ENCODE data around the gene CLCN5.

The CLCN5 gene

GRCh38 chrX:49960061-49960460 is 37.7 kb downstream of the CLCN5 start:
- H3K36me3 Mint-ChIP-seq: no peaks in the 10 kb centered on the region
- H3K27me3 Mint-ChIP-seq: no peaks in the 10 kb centered on the region
- no peaks in the 10 kb centered on the region for H3K9me3 Mint-ChIP-seq (ENCODE audit: low read depth)
- H3K4me3 Mint-ChIP-seq: no peak overlapping the region
- H3K27ac Mint-ChIP-seq: no peak overlapping the region
- H3K4me1 Mint-ChIP-seq (ENCODE audit: low read depth): no peaks in the 10 kb centered on the region

GRCh38 chrX:49970674-49971073 is 48.3 kb downstream of the CLCN5 start:
- Mint-ChIP-seq H3K27me3 (no peaks in the 10 kb centered on the region), H3K9me3 (ENCODE audit: low read depth) (no peaks in the 10 kb centered on the region), H3K4me3 (no peak overlapping the region), H3K36me3 (peaks cover 5% of the 10 kb centered on the region), H3K4me1 (ENCODE audit: low read depth) (no peaks in the 10 kb centered on the region), H3K27ac (no peak overlapping the region)

- no peak overlapping the region for H3K4me3 Mint-ChIP-seq
- H3K36me3 Mint-ChIP-seq: peaks cover 5% of the 10 kb centered on the region
- no peaks in the 10 kb centered on the region for H3K4me1 Mint-ChIP-seq (ENCODE audit: low read depth)
- no peaks in the 10 kb centered on the region for H3K27me3 Mint-ChIP-seq
- no peak overlapping the region for H3K27ac Mint-ChIP-seq
- no peaks in the 10 kb centered on the region for H3K9me3 Mint-ChIP-seq (ENCODE audit: low read depth)
Measured at GRCh38 chrX:49972328-49972860, 50.0 kb downstream of the CLCN5 start.

- Mint-ChIP-seq H3K27me3 (no peaks in the 10 kb centered on the region), H3K27ac (no peak overlapping the region), H3K4me3 (no peak overlapping the region), H3K9me3 (ENCODE audit: low read depth) (no peaks in the 10 kb centered on the region), H3K36me3 (peaks cover 5% of the 10 kb centered on the region), H3K4me1 (ENCODE audit: low read depth) (no peaks in the 10 kb centered on the region)
Measured at GRCh38 chrX:49976682-49977197, 54.3 kb downstream of the CLCN5 start.

GRCh38 chrX:49977319-49978090 is 55.1 kb downstream of the CLCN5 start:
- Mint-ChIP-seq H3K27ac (no peak overlapping the region), H3K4me1 (ENCODE audit: low read depth) (no peaks in the 10 kb centered on the region), H3K4me3 (no peak overlapping the region), H3K27me3 (no peaks in the 10 kb centered on the region), H3K9me3 (ENCODE audit: low read depth) (no peaks in the 10 kb centered on the region), H3K36me3 (peaks cover 5% of the 10 kb centered on the region)

- H3K4me1 Mint-ChIP-seq (ENCODE audit: low read depth): no peaks in the 10 kb centered on the region
Measured at GRCh38 chrX:49978176-49978575, 55.8 kb downstream of the CLCN5 start.

GRCh38 chrX:49986058-49986457 is 63.7 kb downstream of the CLCN5 start:
- no peaks in the 10 kb centered on the region for H3K36me3 Mint-ChIP-seq
- no peak overlapping the region for H3K27ac Mint-ChIP-seq
- no peaks in the 10 kb centered on the region for H3K27me3 Mint-ChIP-seq
- H3K4me3 Mint-ChIP-seq: no peak overlapping the region
- no peaks in the 10 kb centered on the region for H3K4me1 Mint-ChIP-seq (ENCODE audit: low read depth)
- H3K9me3 Mint-ChIP-seq (ENCODE audit: low read depth): no peaks in the 10 kb centered on the region

More at GRCh38 chrX:49978176-49978575, 55.8 kb downstream of the CLCN5 start:
- Mint-ChIP-seq H3K9me3 (ENCODE audit: low read depth) (no peaks in the 10 kb centered on the region), H3K36me3 (peaks cover 2% of the 10 kb centered on the region), H3K27ac (no peak overlapping the region), H3K4me3 (no peak overlapping the region), H3K27me3 (no peaks in the 10 kb centered on the region)

- Mint-ChIP-seq H3K4me3 (no peak overlapping the region), H3K4me1 (ENCODE audit: low read depth) (no peaks in the 10 kb centered on the region), H3K36me3 (no peaks in the 10 kb centered on the region), H3K27ac (no peak overlapping the region), H3K9me3 (ENCODE audit: low read depth) (no peaks in the 10 kb centered on the region), H3K27me3 (no peaks in the 10 kb centered on the region)
Measured at GRCh38 chrX:49987651-49988050, 65.3 kb downstream of the CLCN5 start.

- Mint-ChIP-seq H3K4me1 (ENCODE audit: low read depth) (no peaks in the 10 kb centered on the region), H3K9me3 (ENCODE audit: low read depth) (no peaks in the 10 kb centered on the region), H3K27me3 (no peaks in the 10 kb centered on the region), H3K27ac (no peak overlapping the region), H3K36me3 (no peaks in the 10 kb centered on the region), H3K4me3 (no peak overlapping the region)
Measured at GRCh38 chrX:49988143-49988542, 65.7 kb downstream of the CLCN5 start.

GRCh38 chrX:49991758-49992157 is 69.4 kb downstream of the CLCN5 start:
- Mint-ChIP-seq H3K4me3 (no peak overlapping the region), H3K27me3 (no peaks in the 10 kb centered on the region)

GRCh38 chrX:49992853-49993252 is 70.5 kb downstream of the CLCN5 start:
- Mint-ChIP-seq H3K36me3 (no peaks in the 10 kb centered on the region), H3K4me1 (ENCODE audit: low read depth) (no peaks in the 10 kb centered on the region), H3K27ac (no peak overlapping the region), H3K9me3 (ENCODE audit: low read depth) (no peaks in the 10 kb centered on the region), H3K4me3 (no peak overlapping the region), H3K27me3 (no peaks in the 10 kb centered on the region)

More at GRCh38 chrX:49991758-49992157, 69.4 kb downstream of the CLCN5 start:
- Mint-ChIP-seq H3K36me3 (no peaks in the 10 kb centered on the region), H3K27ac (no peak overlapping the region), H3K4me1 (ENCODE audit: low read depth) (no peaks in the 10 kb centered on the region), H3K9me3 (ENCODE audit: low read depth) (no peaks in the 10 kb centered on the region)

GRCh38 chrX:49993661-49994060 is 71.3 kb downstream of the CLCN5 start:
- no peaks in the 10 kb centered on the region for H3K9me3 Mint-ChIP-seq (ENCODE audit: low read depth)
- no peak overlapping the region for H3K4me3 Mint-ChIP-seq
- H3K27ac Mint-ChIP-seq: peak overlapping the region; percentile 2
- no peaks in the 10 kb centered on the region for H3K36me3 Mint-ChIP-seq
- H3K4me1 Mint-ChIP-seq (ENCODE audit: low read depth): no peaks in the 10 kb centered on the region
- H3K27me3 Mint-ChIP-seq: no peaks in the 10 kb centered on the region

GRCh38 chrX:49995107-49995731 is 72.8 kb downstream of the CLCN5 start:
- Mint-ChIP-seq H3K36me3 (no peaks in the 10 kb centered on the region), H3K27ac (no peak overlapping the region), H3K4me1 (ENCODE audit: low read depth) (no peaks in the 10 kb centered on the region), H3K4me3 (no peak overlapping the region), H3K27me3 (no peaks in the 10 kb centered on the region), H3K9me3 (ENCODE audit: low read depth) (no peaks in the 10 kb centered on the region)

GRCh38 chrX:49995795-49996455 is 73.5 kb downstream of the CLCN5 start:
- Mint-ChIP-seq H3K4me1 (ENCODE audit: low read depth) (no peaks in the 10 kb centered on the region), H3K27ac (no peak overlapping the region), H3K36me3 (no peaks in the 10 kb centered on the region), H3K9me3 (ENCODE audit: low read depth) (no peaks in the 10 kb centered on the region), H3K27me3 (no peaks in the 10 kb centered on the region), H3K4me3 (no peak overlapping the region)

- H3K9me3 Mint-ChIP-seq (ENCODE audit: low read depth): no peaks in the 10 kb centered on the region
- no peaks in the 10 kb centered on the region for H3K4me1 Mint-ChIP-seq (ENCODE audit: low read depth)
- H3K27me3 Mint-ChIP-seq: no peaks in the 10 kb centered on the region
- H3K27ac Mint-ChIP-seq: no peak overlapping the region
- no peaks in the 10 kb centered on the region for H3K36me3 Mint-ChIP-seq
- H3K4me3 Mint-ChIP-seq: no peak overlapping the region
Measured at GRCh38 chrX:49996474-49996873, 74.1 kb downstream of the CLCN5 start.
